Thyroid gland (tissue), 4 donors: Measurements from ENCODE around the gene PREX1.

Experiments used
- POLR2A ChIP-seq, 2 donors: fragments of 450-650 bp; IDR thresholded peaks; one replicate each; pipeline ENCODE4 v1.6.1; 2017; ENCODE audit warnings: antibody characterized with exemption in 2 of 2, mild to moderate bottlenecking in 2 of 2, moderate library complexity in 1 of 2
- TF ChIP-seq, protein P1 (sequence below), 6 experiments: fragments of 200-600 bp in 3 of 6; fragments of 450-650 bp in 3 of 6; sonication (generic) in 3 of 6; IDR thresholded peaks; one replicate each; pipeline ENCODE4 v1.5.1; 2016 to 2019; ENCODE audit warnings: antibody characterized with exemption in 6 of 6, mild to moderate bottlenecking in 2 of 6, inconsistent platforms in 1 of 6, moderate library complexity in 1 of 6

DNA sequence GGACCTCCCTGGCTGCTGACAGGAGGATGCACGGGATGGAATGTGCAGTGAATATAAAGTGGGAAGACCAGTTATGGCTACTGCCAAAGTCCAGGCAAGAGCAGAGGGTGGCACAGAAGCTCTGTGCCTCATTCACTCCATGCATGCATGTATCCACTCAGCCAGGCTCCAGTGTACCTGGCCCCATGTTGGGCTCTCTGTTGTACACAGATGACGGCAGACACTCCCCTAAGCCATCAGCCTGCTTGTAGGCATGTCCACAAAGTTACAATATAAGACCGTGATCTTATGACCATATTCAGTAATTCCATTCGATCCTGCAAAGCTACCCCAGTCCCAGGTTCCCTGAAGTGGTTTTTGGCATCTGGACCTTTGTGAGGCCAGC lies 116.8 kb downstream of the PREX1 start:
- TF ChIP-seq, protein P1, sequence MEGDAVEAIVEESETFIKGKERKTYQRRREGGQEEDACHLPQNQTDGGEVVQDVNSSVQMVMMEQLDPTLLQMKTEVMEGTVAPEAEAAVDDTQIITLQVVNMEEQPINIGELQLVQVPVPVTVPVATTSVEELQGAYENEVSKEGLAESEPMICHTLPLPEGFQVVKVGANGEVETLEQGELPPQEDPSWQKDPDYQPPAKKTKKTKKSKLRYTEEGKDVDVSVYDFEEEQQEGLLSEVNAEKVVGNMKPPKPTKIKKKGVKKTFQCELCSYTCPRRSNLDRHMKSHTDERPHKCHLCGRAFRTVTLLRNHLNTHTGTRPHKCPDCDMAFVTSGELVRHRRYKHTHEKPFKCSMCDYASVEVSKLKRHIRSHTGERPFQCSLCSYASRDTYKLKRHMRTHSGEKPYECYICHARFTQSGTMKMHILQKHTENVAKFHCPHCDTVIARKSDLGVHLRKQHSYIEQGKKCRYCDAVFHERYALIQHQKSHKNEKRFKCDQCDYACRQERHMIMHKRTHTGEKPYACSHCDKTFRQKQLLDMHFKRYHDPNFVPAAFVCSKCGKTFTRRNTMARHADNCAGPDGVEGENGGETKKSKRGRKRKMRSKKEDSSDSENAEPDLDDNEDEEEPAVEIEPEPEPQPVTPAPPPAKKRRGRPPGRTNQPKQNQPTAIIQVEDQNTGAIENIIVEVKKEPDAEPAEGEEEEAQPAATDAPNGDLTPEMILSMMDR (IDR thresholded peaks at IDR 0.05), result no peak
- TF ChIP-seq POLR2A (IDR thresholded peaks at IDR 0.05), result no peak
